Measurements from ENCODE around the gene YARS2. TPM values are rescaled to one million over a fixed set of nuclear protein-coding genes. Genes with fewer than 3 reads are reported as not detected.

The YARS2 gene
- total RNA-seq, 1 experiment from 2014 or later = 72.7 TPM

DNA sequence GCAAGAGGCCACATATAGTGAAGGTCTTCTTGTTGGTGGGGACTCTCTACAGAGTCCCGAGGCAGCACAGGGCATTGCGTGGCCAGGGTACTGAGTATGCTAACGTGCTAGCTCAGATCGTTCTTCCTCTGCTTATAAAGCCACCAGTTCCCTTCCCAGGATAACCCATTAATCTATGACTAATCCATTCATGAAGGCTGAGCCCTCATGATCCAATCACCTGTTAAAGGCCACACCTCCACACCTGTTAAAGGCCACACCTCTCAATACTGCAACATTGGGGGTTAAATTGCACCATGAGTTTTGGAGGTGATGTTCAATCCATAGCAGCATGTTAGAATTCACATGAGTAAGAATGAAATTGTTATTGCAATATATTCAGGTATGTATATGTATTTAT lies 12.8 kb upstream of the YARS2 start:
- H3K27me3 ChIP-seq (ENCODE audit: control insufficient read depth, insufficient read depth, low read length) = no peaks in the 10 kb centered on the region
- no peak for DNase-seq
- H3K36me3 ChIP-seq (replicated peaks; ENCODE audit: control insufficient read depth, insufficient read depth, low read length) = no peaks in the 10 kb centered on the region
- no peak overlapping the region for H3K4me3 ChIP-seq (ENCODE audit: insufficient read depth, low read depth, low read length)

DNA sequence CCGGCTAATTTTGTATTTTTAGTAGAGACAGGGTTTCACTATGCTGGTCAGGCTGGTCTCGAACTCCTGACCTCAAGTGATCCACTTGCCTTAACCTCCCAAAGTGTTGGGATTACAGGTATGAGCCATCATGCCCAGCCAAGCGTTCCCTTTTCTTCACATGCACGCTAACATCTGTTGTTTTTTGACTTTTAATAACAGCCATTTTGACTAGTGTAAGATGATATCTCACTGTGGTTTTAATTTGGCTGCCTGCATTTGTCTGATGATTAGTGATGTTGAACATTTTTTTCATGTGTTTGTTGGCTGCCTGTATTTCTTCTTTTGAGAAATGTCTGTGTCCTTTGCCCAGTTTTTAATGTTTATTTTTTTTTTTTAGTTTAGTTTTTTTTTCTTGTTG lies 10.2 kb upstream of the YARS2 start:
- H3K27me3 ChIP-seq (ENCODE audit: control insufficient read depth, insufficient read depth, low read length) = no peaks in the 10 kb centered on the region
- no peaks in the 10 kb centered on the region for H3K36me3 ChIP-seq (replicated peaks; ENCODE audit: control insufficient read depth, insufficient read depth, low read length)
- no peak for DNase-seq
- no peak overlapping the region for H3K4me3 ChIP-seq (ENCODE audit: insufficient read depth, low read depth, low read length)

DNA sequence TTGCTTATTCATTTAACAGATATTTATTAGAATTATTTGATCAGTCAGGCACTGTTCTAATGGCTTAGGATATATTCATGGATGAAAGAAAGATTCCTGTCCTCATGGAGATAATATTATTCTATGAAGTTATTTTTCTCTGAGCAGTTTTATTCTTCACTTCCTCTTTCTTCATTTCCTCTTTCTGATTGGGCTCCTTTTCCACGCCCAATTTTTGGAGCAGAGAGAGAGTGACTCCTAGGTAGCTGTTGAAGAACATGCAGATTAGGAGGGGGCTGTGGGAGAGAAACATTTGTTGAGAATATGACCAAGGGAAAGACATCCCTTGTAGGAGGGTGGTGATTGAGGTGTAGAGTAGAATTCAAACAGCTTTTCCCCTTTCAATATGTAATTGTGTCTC lies 6.0 kb upstream of the YARS2 start:
- no peak overlapping the region for H3K4me3 ChIP-seq (ENCODE audit: insufficient read depth, low read depth, low read length)
- no peaks in the 10 kb centered on the region for H3K36me3 ChIP-seq (replicated peaks; ENCODE audit: control insufficient read depth, insufficient read depth, low read length)
- no peak for DNase-seq
- no peaks in the 10 kb centered on the region for H3K27me3 ChIP-seq (ENCODE audit: control insufficient read depth, insufficient read depth, low read length)

DNA sequence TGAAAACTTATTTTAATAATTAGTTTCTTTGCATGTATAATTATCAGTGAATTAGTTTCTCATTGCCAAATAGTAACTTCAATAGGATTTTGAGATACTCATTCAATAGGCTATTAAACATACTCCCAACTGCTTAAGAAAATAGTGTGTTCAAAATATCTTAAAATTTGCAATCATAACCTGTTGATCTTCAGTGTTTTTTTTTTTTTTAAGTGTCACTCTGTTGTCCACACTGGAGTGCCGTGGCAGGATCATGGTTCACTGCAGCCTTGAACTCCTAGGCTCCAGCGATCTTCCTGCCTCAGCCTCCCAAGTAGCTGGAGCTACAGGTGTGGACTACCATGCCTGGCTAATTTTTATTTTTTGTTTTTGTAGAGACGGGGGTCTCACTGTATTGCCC lies 1.5 kb upstream of the YARS2 start:
- no peak overlapping the region for H3K4me3 ChIP-seq (ENCODE audit: insufficient read depth, low read depth, low read length)
- no peak for DNase-seq
- no peaks in the 10 kb centered on the region for H3K27me3 ChIP-seq (ENCODE audit: control insufficient read depth, insufficient read depth, low read length)
- peaks cover 4% of the 10 kb centered on the region for H3K36me3 ChIP-seq (replicated peaks; ENCODE audit: control insufficient read depth, insufficient read depth, low read length)

DNA sequence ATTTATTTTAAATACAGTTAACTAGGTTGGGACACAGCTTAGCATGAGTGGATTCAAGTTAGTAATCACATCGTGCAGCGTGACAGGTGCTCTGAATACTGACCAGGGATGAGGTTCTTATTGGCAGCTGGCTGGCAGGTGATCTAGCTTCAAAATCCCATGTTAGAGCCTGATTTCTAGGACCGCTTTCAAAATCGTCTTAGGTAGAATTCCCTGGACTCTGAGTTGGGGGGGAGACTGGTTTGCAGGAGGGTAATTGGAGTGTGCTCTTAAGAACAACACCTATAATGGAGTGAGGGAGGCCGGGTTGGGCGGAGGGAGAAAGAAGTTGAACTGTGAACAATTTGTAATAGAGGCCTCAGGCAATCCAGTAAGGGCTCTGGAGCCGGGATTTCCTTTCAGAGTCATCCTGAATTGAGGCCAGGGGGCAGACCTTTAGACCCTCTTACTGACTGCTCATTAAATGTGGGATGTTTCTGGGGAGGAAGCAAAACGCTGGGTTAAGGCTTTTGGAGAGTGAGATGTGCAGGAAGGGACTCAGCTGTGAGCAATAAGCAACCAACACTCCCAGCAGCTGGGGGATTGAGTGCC lies 874 bp upstream of the YARS2 start:
- DNase-seq = no peak
- no peaks in the 10 kb centered on the region for H3K27me3 ChIP-seq (ENCODE audit: control insufficient read depth, insufficient read depth, low read length)
- no peak overlapping the region for H3K4me3 ChIP-seq (ENCODE audit: insufficient read depth, low read depth, low read length)
- peaks cover 8% of the 10 kb centered on the region for H3K36me3 ChIP-seq (replicated peaks; ENCODE audit: control insufficient read depth, insufficient read depth, low read length)

DNA sequence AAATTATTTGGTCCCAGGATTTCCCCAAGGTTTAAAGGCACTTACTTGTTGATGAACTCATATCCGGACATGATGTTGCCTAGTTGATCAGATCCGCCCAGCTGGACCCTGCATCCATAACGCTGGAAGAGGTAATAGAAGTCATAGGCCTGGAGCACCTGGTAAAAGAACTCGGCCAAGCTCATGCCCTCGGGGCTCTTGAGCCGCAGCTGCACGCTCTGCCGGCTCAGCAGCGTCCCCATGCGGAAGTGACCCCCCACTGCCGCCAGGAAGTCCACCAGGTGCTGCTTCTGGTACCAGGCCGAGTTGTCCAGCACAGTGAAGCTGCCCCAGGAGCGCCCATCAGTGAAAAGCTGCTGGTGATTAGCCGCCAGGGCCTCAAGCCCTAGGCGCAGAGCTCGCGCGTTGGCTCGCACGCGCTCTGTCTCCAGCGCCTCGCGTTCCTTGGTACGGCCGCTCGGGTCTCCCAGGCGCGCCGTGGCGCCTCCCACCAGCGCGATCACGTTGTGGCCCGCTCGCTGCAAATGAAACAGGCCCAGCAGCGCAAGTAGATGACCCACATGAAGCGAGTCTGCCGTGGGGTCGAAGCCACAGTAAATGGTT lies 545 bp downstream of the YARS2 start:
- Histone ChIP-seq H3K36me3 (replicated peaks; ENCODE audit: control insufficient read depth, insufficient read depth, low read length) (peaks cover 9% of the 10 kb centered on the region), H3K27me3 (ENCODE audit: control insufficient read depth, insufficient read depth, low read length) (no peaks in the 10 kb centered on the region), H3K4me3 (ENCODE audit: insufficient read depth, low read depth, low read length) (peak overlapping the region; percentile 98)
- peak; percentile 84 for DNase-seq

DNA sequence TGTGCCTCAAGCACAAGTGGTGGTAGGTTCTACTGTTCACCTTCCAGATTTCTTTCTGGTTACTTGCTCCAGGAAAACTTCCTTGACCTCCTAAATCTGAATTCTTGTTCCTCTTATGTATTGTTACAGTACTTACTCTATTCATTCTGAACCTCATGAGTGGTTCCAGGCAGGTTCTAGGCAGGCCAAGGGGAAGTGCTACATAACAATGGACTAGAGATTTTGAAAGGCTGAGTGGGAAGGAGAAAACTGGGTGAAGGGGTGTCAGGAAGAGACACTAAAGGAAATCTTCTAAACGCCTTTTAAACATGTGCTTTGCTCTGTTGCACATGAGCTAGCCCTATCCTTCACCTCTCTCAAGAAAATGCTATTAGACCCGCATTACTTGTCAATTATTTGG lies 1.6 kb downstream of the YARS2 start:
- H3K36me3 ChIP-seq (replicated peaks; ENCODE audit: control insufficient read depth, insufficient read depth, low read length) = peaks cover 14% of the 10 kb centered on the region
- H3K4me3 ChIP-seq (ENCODE audit: insufficient read depth, low read depth, low read length) = peak overlapping the region; percentile 98
- no peaks in the 10 kb centered on the region for H3K27me3 ChIP-seq (ENCODE audit: control insufficient read depth, insufficient read depth, low read length)
- DNase-seq = no peak

DNA sequence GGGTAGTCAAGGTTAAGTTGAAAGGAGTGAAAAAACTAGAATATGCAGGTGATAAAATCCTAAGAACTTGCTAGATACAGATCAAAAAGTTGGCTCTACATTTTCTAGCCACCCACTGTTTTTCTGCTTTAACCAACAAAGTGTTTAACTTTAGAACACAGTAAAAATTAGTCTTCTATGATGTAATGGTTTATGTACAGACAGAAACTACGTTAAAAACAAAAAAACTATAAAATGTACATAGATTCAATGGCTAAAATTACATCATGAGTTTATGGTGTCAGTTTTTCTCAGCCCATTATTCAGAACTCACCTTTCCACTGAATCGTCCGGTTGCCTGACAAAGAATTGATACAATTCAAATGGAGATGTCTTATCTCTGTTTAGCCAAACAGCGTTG lies 2.1 kb downstream of the YARS2 start:
- H3K4me3 ChIP-seq (ENCODE audit: insufficient read depth, low read depth, low read length) = no peak overlapping the region
- H3K27me3 ChIP-seq (ENCODE audit: control insufficient read depth, insufficient read depth, low read length) = no peaks in the 10 kb centered on the region
- H3K36me3 ChIP-seq (replicated peaks; ENCODE audit: control insufficient read depth, insufficient read depth, low read length) = peaks cover 18% of the 10 kb centered on the region
- no peak for DNase-seq

DNA sequence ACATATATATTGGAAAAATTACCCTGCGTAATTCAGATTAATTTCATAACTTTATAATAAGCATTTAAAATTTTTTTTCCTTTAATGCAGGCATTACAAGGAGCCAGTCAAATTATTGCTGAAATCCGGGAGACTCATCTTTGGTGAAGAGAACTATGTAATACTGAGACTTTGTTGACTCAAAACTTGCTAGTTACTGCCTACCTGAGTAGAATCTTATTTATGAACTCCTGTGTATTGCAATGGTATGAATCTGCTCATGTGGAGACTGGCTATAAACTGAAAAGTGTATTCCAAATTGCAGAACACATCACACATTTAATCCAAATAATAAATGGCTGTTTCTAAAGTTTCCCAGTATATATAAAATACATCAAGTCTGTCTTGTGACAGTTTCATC lies 12.4 kb downstream of the YARS2 start:
- Histone ChIP-seq H3K27me3 (ENCODE audit: control insufficient read depth, insufficient read depth, low read length) (no peaks in the 10 kb centered on the region), H3K36me3 (replicated peaks; ENCODE audit: control insufficient read depth, insufficient read depth, low read length) (peaks cover 2% of the 10 kb centered on the region), H3K4me3 (ENCODE audit: insufficient read depth, low read depth, low read length) (no peak overlapping the region)
- no peak for DNase-seq

DNA sequence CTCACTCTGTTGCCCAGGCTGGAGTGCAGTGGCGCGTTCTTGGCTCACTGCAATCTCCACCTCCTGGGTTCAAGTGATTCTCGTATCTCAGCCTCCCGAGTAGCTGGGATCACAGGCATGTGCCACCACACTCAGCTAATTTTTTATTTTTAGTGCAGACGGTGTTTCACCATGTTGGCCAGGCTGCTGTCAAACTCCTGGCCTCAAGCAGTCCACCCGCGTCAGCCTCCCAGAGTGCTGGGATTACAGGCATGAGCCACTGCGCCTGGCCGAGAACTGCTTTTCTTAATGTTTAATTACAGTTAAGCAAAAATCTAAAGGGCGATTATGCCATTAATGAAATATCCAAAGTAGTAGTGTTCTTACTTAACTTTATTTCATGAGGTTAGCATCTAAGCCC lies 13.6 kb downstream of the YARS2 start:
- DNase-seq = no peak
- Histone ChIP-seq H3K27me3 (ENCODE audit: control insufficient read depth, insufficient read depth, low read length) (no peaks in the 10 kb centered on the region), H3K4me3 (ENCODE audit: insufficient read depth, low read depth, low read length) (no peak overlapping the region), H3K36me3 (replicated peaks; ENCODE audit: control insufficient read depth, insufficient read depth, low read length) (peaks cover 2% of the 10 kb centered on the region)

DNA sequence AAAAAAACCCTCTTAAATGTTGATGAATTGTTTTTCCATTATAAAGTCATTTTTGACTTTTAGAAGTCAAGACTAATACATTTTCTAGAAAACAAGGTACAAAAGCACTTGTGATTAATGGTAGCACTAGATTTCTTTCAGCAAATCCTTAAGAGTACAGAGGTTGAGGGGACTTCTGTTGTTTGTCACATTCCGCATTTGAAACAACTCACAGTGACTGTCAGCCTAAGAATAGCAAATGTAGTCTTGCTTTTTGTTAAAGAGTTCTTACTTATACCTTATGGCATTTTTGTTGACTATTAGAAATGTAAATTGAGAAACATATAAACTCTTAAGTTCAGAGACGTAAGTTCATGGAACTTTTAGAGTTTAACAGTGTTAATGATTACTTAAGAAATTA lies 16.4 kb downstream of the YARS2 start:
- H3K4me3 ChIP-seq (ENCODE audit: insufficient read depth, low read depth, low read length) = no peak overlapping the region
- no peak for DNase-seq
- peaks cover 4% of the 10 kb centered on the region for H3K36me3 ChIP-seq (replicated peaks; ENCODE audit: control insufficient read depth, insufficient read depth, low read length)
- H3K27me3 ChIP-seq (ENCODE audit: control insufficient read depth, insufficient read depth, low read length) = no peaks in the 10 kb centered on the region

DNA sequence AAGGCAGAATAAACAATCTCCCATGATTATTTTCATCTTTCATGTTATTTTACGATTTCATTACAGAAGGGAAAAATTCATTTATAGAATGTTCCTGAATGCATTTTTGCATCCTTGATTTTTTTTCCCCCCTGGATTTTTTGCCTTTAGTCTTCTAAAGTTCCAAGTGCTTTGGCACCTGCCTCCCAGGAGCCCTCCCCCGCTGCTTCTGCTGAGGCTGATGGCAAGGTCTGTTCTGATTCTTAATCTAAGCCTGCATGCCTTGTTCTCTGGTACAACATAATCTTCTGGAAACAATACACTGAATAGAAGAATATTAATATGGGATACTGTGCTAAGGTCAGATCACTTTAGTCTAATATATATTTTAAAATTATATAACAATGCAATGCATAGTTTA lies 18.0 kb downstream of the YARS2 start:
- peaks cover 2% of the 10 kb centered on the region for H3K36me3 ChIP-seq (replicated peaks; ENCODE audit: control insufficient read depth, insufficient read depth, low read length)

DNA sequence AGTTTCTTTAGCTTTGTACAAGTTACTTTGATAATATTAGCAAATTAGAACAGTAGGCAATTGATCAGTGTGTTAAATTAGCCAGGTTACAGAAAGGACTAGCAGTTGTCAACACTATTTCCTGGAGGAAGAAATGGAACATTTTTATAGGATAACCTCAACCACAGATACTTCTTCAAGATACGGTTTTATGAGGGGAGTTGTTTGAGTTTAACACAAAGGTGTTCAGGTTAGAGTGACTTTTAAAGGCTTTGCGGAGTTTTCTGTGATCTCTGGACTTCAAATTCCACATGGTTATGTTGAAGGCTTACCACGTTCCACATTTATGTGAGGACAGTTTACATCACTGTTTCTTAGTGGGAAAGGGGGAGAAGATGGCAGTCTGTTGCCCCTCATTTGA lies 19.3 kb downstream of the YARS2 start:
- Histone ChIP-seq H3K36me3 (replicated peaks; ENCODE audit: control insufficient read depth, insufficient read depth, low read length) (peaks cover 4% of the 10 kb centered on the region), H3K4me3 (ENCODE audit: insufficient read depth, low read depth, low read length) (no peak overlapping the region), H3K27me3 (ENCODE audit: control insufficient read depth, insufficient read depth, low read length) (no peaks in the 10 kb centered on the region)
- DNase-seq = no peak

More for the DNA sequence above, 18.0 kb downstream of the YARS2 start:
- Histone ChIP-seq H3K4me3 (ENCODE audit: insufficient read depth, low read depth, low read length) (no peak overlapping the region), H3K27me3 (ENCODE audit: control insufficient read depth, insufficient read depth, low read length) (no peaks in the 10 kb centered on the region)
- DNase-seq = no peak

DNA sequence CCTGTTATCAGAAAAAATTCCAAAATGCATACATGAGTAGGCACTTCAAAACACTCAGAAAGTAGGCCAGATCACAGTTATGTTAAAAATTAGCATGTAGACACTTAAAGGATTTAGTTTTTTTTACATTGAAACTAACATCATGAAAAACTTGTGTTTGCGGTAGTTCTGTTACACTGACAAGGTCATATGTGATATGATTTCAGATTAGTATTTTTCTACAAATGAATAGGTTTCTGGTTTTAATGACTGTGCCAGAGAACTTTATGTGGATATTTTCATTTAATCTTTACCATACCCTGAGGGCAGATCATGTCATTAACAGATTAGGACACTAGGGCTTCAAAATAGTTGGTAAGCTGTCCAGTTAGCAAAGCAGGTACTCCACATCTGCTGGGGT lies 20.7 kb downstream of the YARS2 start:
- H3K36me3 ChIP-seq (replicated peaks; ENCODE audit: control insufficient read depth, insufficient read depth, low read length) = peaks cover 6% of the 10 kb centered on the region
- H3K4me3 ChIP-seq (ENCODE audit: insufficient read depth, low read depth, low read length) = no peak overlapping the region
- H3K27me3 ChIP-seq (ENCODE audit: control insufficient read depth, insufficient read depth, low read length) = no peaks in the 10 kb centered on the region
- DNase-seq = no peak

DNA sequence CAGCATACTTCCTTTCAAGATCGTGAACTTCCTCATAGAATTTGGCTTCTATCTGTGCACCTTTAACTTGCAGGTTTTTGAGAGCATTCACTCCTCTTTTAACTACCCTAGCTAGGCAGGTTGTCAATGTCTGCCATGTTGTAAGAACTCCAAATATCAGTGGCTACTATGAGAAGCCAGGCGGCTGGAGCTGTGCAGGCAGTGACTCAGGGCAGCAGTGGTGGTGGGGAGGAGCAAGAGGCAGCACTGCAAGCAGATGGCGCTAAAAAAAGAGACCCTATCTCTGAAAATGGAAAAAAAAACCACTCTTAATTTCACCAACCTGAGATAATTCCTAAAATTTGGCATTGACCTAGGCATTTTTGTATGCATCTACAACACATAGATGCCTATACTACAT lies 28.5 kb downstream of the YARS2 start:
- H3K36me3 ChIP-seq (replicated peaks; ENCODE audit: control insufficient read depth, insufficient read depth, low read length) = peaks cover 6% of the 10 kb centered on the region
- no peak for DNase-seq
- H3K27me3 ChIP-seq (ENCODE audit: control insufficient read depth, insufficient read depth, low read length) = no peaks in the 10 kb centered on the region

DNA sequence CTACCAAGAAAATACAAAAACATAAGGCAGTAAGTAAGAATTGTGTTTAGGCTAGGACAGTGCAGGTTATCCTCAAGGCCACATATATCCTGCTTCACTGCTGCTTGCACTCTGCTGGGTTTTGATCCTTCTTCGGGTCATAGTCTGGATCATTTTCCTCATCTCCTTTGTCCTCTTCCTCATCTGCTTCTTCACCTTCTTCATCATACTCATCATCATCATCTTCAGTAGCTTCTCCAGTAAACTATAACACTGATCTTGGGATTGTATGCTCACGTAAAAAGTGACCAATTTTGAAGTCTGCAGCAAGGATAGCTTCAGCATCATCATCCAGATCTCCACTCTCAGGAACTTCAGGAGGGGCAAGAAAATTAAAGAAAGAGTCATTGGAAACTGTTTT lies 29.4 kb downstream of the YARS2 start:
- H3K27me3 ChIP-seq (ENCODE audit: control insufficient read depth, insufficient read depth, low read length) = no peaks in the 10 kb centered on the region
- H3K36me3 ChIP-seq (replicated peaks; ENCODE audit: control insufficient read depth, insufficient read depth, low read length) = peaks cover 6% of the 10 kb centered on the region
- no peak overlapping the region for H3K4me3 ChIP-seq (ENCODE audit: insufficient read depth, low read depth, low read length)
- no peak for DNase-seq

More for the DNA sequence above, 28.5 kb downstream of the YARS2 start:
- no peak overlapping the region for H3K4me3 ChIP-seq (ENCODE audit: insufficient read depth, low read depth, low read length)

Measured in H7 (cell line).